Measurements from ENCODE around the gene SEC31A.

DNA sequence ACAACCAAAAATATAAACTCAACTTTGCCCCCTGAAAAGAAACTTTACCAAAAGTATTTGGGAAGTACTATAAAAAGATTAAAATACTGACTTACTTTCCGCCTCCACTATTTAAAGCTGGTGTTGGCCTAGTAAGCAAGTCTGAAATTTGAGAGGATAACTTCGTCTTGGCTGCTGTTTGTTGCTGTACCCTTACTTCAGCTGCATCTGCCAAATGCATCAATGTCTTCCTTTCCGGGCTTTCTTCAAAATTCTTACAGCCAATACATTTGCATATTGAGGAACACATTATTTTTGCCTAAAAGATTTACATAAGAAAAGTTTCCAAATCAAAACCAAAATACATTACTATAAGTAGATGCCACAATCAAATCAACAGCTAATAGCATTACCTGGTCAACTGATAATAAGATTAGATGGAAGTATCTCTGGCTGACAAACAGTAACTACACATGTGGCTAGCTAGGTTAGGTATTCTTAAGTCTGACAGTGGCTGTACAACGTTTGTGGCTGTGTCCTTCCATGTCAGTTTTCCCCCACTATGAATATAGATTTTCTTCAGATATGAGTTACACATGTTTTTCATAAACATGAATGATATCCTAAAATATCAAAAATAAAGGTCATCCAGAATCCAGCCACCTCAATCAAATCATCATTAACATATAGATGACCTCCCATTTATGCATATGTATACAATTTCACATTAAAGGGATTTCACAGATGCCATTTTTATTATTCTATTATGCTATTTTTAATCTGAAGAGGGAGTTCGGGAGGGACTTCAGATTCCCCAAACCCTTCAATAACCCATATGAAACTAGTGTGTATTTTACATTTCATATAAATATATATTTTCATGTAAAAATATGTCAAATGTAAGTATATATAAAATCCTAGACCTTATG lies 40.1 kb upstream of the SEC31A start:
- TF ChIP-seq EZH2 (IDR thresholded peaks at IDR 0.05; ENCODE audit: low read depth, unreplicated experiment) (no peak), CTCF (conservative IDR thresholded peaks at IDR 0.05; ENCODE audit: low read depth in 2 of 2) (no peak)

Data from GM23338 (cell line).